Retina (tissue), 1 donor: ENCODE data around the gene PRR5.
"Not testable (repeated sequence)": the region's sequence is repeated elsewhere in the genome, so short reads cannot be mapped to it uniquely, and the experiment has no call there.

Experiments
- DNase-seq: peaks from one replicate; pipeline ENCODE4 v3.0.0-alpha.2; 2016

Gene PRR5

DNA sequence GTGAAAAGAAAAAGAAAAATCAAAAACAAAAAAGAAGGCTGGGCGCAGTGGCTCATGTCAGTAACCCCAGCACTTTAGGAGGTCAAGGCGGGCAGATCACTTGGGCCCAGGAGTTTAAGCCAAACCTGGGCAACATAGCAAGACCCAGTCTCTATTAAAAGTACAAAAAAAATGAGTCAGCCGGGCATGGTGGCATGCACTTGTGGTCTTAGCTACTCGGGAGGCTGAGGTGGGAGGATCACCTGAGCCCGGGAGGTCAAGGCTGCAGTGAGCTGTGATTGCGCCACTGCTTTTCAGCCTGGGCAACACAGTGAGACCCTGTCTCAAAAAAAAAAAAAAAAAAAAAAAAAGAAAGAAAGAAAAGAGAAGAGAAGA, 26.0 kb upstream of the PRR5 start:
- not testable (repeated sequence) for DNase-seq

DNA sequence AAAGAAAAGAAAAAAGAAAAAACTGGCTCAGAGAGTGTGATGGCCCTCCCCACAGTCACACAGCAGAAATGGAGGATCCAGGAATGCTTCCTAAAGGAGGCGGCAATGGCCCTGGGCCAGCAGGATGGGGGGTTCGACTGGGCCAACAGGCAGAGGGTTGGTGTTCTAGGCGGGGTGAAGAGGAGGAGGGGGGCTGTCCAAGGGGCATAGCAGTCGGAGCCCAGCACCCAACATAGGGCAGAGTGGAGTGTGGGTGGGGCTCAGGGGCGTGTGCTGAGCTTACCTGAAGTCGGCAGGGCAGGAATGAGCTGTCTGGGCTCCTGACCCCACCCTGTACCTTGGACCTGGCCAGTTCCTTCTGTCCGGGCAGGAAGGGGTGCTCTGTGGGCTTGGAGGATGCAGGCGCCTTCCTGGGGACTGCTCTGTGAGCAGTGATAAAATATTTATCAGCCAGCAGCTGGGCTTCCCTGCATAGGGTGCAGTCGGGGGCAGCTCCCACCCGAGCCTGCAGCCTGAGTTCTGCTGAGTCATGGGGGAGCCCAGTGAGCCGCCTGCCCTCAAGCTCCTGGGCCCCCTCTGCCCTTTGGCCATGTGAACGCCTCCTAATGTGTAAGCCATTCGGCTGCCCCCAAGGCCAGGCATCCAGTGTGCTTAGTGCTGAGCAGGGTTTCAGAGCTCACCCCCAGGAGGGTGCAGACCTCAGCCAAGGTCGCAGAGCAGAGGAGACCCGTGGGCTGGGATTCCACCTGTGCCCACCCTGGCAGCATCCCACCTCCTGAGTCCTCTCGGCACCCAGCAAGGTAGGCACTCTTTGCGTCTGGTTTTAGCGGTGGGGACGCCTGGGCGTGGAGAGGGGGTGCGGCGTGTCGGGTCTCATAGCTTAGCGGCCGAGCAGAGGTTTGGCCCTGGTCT, 25.3 kb upstream of the PRR5 start:
- DNase-seq = peak; percentile 67

DNA sequence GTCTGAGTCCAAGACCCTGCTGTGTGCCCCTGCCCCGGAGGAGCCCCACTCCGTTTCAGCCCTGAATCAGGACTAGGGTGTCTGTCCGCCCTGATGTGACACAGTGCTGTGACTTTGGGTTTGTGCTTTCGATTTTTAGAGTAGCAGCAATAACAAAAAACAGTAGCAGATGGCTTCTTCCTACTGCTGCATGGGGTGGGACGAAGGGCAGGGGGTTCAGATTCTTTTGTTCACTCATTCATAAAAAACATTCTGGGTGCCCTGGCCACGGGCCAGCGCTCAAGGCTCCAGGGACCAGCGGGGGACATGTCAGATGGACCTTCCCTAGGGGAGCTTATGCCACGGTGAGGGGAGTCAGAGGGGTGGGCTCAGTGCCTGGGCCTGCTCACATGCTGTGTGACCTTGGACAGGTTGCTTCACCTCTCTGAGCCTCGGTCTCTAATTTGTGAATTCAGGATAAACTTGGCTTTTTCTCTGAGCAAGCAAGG, 24.6 kb upstream of the PRR5 start:
- no peak for DNase-seq

DNA sequence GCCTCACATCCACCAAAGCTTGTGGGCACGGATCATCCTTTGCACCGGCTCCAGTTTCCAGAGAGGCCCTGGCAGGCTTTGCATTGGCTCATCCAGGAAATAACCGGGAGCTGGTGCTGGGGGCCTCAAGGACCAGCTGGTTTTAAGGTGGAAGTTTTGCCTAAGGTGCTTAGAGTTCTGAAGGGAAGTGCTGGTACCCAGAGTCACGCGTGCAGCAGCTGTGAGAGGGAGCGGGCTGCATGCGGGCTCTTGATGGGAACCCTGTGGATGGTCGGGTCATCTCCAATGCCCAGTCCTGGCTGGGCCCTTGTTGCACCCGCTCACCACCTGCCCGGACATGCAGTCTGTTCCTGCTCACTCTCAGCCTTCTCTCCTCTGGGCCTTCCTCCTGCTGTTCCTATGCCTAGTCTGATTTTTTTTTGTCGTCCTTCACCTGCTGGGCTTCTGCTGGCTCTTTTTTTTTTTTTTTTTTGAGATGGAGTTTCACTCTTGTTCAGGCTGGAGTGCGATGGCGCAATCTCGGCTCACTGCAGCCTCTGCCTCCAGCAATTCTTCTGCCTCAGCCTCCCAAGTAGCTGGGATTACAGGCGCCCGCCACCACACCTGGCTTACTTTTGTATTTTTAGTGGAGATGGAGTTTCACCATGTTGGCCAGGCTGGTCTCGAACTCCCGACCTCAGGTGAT, 24.0 kb upstream of the PRR5 start:
- DNase-seq = no peak

GRCh38 chr22:44678556-44679305, 23.3 kb upstream of the PRR5 start:
- no peak for DNase-seq

- DNase-seq = not testable (repeated sequence)
Measured at GRCh38 chr22:44679306-44679647, 22.7 kb upstream of the PRR5 start.

GRCh38 chr22:44680058-44680457, 21.9 kb upstream of the PRR5 start:
- DNase-seq = no peak

DNA sequence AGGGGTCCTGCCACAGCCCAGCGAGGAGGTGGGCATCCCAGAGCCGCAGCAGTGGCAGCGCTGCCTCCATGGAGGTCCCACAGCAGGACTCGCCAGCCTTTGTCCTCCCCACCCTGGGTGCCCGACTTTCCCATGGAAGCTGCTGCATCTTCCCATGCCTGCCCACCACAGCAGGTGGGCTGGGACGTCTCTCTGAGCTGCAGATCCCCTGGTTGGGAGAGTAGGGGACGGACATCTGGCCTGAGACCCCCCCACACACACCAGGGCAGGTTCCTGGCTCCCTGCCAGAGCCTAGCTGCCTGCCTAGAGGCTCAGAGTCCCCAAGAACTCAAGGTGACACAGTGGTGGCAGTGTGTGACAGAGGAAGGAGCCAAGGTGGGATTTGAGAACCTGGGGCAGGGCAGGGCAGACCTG, 21.5 kb upstream of the PRR5 start:
- no peak for DNase-seq

- DNase-seq = no peak
Measured at GRCh38 chr22:44682556-44683168, 19.3 kb upstream of the PRR5 start.

DNA sequence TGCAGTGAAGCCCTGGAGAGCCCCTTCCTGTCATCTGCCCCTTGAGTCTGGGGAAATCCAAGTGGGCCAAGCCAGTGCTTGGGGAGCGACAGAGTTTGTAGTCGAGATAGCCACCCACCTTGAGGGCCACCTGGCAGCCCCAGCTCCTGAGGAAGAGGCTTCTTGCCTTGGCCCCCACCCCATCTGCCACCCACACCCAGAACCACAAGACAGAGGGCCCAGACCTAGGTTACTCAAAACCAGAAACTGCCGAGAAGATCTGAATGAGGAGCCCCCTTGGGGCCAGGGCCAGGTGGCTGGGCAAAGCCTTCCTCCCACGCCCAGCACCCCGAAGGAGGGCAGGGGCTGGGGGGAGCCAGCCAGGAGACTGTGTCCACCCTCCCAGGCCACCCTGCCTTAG, 18.8 kb upstream of the PRR5 start:
- no peak for DNase-seq

- no peak for DNase-seq
Measured at GRCh38 chr22:44683881-44684280, 18.1 kb upstream of the PRR5 start.

DNA sequence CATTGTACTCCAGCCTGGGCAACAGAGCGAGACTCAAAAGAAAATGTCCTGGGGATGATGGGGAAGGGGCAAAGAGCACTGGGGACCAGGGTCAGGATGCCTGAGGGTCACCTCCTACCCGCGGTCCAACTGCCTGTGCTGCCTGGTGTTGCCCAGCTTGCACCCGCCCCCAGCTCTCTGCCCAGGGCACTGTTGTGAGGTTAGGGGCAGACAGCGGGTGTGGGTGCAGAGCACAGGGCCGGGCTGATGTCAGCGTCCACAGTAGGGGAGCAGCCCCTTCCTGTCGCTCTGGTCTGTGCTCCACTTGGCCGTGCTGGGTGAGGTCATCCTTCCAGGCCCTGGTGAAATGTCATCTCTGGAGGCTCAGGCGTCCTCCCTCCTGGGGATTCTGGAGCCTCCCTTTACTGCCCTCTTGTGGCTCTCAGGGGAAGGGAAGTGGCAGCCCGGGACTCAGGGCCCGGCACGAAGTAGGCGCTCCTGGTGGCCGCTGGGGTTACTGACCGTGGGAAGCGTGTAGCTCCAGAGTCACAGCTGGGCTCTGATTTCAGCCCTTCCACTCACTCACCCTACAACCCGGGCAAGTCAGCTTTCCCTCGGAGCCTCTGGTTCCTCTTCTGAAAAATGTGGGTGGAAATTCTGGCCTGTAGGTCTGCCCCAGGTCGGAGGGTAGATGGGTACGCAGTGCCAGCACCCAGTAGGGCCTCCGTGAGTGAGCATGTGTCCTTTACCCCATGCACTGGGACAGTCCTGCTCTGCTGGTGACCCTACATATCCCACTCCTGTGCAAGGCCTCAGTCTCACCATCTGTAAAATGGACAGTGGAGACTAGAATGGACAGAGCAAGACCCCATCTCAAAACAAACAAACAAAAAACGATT, 17.3 kb upstream of the PRR5 start:
- peak; percentile 91 for DNase-seq

GRCh38 chr22:44685384-44686056, 16.5 kb upstream of the PRR5 start:
- no peak for DNase-seq

- no peak for DNase-seq
Measured at GRCh38 chr22:44686873-44687600, 15.0 kb upstream of the PRR5 start.

DNA sequence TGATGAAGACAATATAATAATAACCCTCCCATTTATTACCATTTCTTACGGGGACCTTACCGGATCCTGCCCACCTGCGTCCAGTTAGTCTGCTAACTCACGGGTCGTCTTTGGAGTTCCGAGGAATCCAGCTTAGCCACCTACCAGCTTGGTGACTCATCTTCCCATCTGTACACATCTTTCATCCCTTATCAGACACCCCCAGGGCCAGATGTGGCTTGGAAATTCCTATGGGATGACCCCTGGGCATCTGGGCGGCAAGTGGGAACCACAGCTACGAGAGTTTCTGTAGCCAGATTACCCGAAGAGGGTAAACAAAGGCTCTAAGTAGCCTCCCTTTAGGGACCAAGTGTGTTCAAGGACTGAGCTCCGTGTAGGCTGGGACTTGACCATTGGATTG, 12.8 kb upstream of the PRR5 start:
- DNase-seq = no peak

DNA sequence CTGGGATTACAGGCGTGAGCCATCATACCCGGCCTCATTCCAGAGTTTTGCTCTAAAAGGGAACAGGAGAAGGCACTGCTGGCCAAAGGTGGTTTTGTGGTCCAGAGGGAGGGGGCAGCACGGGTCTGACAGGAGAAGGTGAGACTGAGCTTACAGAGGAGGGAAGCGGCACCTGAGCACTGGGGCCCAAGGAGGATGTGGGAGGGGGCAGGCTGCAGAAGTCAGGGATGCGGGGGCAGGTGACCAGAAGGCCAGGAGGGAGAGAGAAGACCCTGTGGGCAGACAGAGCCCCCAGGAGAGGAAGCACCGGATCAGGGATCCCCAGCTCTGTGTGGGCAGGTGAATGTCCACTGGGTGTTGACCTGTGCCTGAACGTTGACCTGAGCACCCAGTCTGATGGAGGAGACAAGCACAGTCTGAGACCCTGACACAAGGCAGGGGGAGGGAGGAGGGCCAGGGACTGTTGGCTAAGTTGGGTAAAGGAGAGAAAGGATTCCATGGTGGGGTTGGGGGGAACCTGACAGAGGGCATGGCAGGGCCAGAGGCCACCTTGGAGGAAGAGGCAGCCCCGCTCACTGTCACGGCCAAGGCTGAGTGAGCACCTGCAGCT, 12.0 kb upstream of the PRR5 start:
- DNase-seq = no peak

- DNase-seq = no peak
Measured at GRCh38 chr22:44691796-44692661, 10.0 kb upstream of the PRR5 start.

DNA sequence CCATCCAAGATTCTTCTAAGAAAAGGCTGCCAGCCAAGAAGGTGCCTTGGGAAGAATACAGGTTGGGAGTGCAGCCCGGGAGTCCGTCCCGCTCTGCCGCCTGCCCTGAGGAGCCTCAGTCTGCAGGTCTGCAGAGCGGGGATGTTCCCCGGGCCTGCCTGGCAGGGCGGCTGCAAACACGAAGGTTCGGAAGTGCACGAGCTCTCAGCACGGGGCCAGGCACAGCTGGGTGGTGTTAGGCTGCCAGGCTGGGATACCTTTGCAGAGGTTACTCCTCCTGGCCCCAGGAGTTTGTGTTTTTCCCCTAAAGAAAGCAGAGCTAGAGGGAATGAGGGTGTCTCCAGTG, 9.4 kb upstream of the PRR5 start:
- no peak for DNase-seq

DNA sequence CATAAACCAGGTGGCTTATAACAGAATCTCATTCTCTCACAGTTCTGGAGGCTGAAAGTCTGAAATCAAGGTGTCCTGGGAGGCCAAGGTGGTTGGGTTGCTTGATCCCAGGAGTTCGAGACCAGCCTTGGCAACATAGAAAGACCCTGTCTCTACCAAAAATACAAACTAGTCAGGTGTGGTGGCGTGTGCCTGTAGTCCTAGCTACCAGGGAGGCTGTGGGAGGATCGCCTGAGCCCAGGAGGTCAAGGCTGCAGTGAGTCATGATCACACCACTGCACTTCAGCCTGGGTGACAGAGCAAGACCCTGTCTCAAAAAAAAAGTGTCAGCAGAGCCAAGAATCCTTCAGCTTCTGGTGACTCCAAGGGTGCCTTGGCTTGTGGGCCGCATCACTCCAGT, 8.9 kb upstream of the PRR5 start:
- no peak for DNase-seq
